Aorta (tissue), 5 donors: ENCODE results near the gene NDUFS5. TPM values are rescaled to one million over a fixed set of nuclear protein-coding genes. Genes with fewer than 3 reads are reported as not detected.
"Not testable (repeated sequence)": the region's sequence is repeated elsewhere in the genome, so short reads cannot be mapped to it uniquely, and the experiment has no call there.

Source experiments
- ATAC-seq: fragments of 200-7000 bp; cut with Tn5 transposase; one replicate; pipeline ENCODE4 v1.9.1; 2022; ENCODE audit warnings: moderate library complexity; ENCODE audit not compliant: low FRiP score
- DNase-seq, 2 donors: peaks; one replicate each; pipeline ENCODE4 v3.0.0-alpha.2; 2020
- H3K27ac ChIP-seq, 2 donors: one replicate each; pipeline ENCODE4 v1.5.1; 2013; ENCODE audit warnings: low read length in 2 of 2, mild to moderate bottlenecking in 2 of 2, moderate library complexity in 2 of 2, control low read depth in 1 of 2, inconsistent platforms in 1 of 2, low read depth in 1 of 2
- H3K27me3 ChIP-seq, 2 donors: one replicate each; pipeline ENCODE4 v1.6.1; 2013; ENCODE audit warnings: control low read depth in 1 of 2, low read length in 1 of 2, mild to moderate bottlenecking in 1 of 2, moderate library complexity in 1 of 2; ENCODE audit not compliant: insufficient read depth in 2 of 2, control insufficient read depth in 1 of 2
- H3K36me3 ChIP-seq, 2 donors: one replicate each; pipeline ENCODE4 v1.6.1; 2013; ENCODE audit warnings: control low read depth in 1 of 2, low read length in 1 of 2, mild to moderate bottlenecking in 1 of 2; ENCODE audit not compliant: insufficient read depth in 2 of 2, control insufficient read depth in 1 of 2
- H3K4me1 ChIP-seq, 2 donors: one replicate each; pipeline ENCODE4 v1.6.1; 2013; ENCODE audit warnings: low read length in 2 of 2, control low read depth in 1 of 2, mild to moderate bottlenecking in 1 of 2, moderate library complexity in 1 of 2; ENCODE audit not compliant: insufficient read depth in 2 of 2, control insufficient read depth in 1 of 2
- H3K4me3 ChIP-seq, 2 donors: one replicate each; pipeline ENCODE4 v1.5.1; 2013; ENCODE audit warnings: low read length in 2 of 2, control low read depth in 1 of 2, mild to moderate bottlenecking in 1 of 2
- H3K9me3 ChIP-seq: one replicate; pipeline ENCODE4 v1.6.1; 2013; ENCODE audit warnings: mild to moderate bottlenecking, low read length; ENCODE audit not compliant: control insufficient read depth
- WGBS, 2 donors: extraction: QIAGEN DNeasy Blood & Tissue Kit; methylation state at CpG; one replicate each; pipeline ENCODE4 v1.1.7; 2013; 5-methylcytosine and 5-hydroxymethylcytosine counted together
- intact Hi-C, 2 donors: fragments of 100-400 bp; cut with DNase I; formaldehyde crosslinking; loops; one replicate each; pipeline versions ENCODE4 v1.14.2 to v1.15.0; 2022
- polyA plus RNA-seq, 2 donors: library from polyadenylated mRNA; stranded (reverse); fragments of 200-250 nt; gene quantifications; one replicate each; pipeline ENCODE4 v1.2.3, GENCODE V29; 2013
- total RNA-seq, 2 donors: library from RNA; stranded (reverse); fragmentation: NEBNext Ultra II Directional; extraction: Animal tissue kit (Norgen Biotek cat#: 25700); gene quantifications; one replicate each; pipeline ENCODE4 v1.2.1, GENCODE V29; 2021
- donor health status: healthy with polysubstance abuse.
- donor health status: Bipolar disorder and iron deficiency.
- donor health status: DM: no; HTN: no; CAD: no.
- donor health status: DM: no; HTN: no; CAD: no.
- donor health status: DM: yes; HTN: yes; CAD: no.

The NDUFS5 gene
- total and polyA plus RNA-seq, 4 donors, result 114 to 574 (median 323) TPM

DNA sequence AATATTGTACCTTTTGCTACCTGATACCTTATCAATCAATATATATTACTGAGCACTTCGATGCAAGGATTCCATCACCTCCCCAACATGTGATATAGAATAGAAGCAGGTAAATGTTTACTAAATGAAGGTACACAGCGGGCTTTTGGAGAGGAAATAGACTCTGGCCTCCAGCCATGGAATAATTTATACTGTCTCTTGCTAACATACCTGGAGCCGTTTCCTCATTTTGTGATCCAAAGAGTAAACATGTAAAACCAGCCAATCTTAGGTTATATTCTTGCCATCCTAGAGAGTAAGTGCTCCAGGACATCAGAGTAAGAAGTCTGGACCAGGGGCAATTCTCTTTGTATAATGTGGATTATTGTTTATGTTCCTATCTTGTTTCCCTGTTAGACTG is 39.4 kb downstream of the NDUFS5 start:
- ATAC-seq, result no peak
- 80 to 82% methylated on average over 3 of the region's 3 CpGs for WGBS, 2 donors
- H3K36me3 ChIP-seq, result no peaks in the 10 kb centered on the region
- DNase-seq, result no peak
- no peaks in the 10 kb centered on the region for H3K9me3 ChIP-seq
- H3K4me3 ChIP-seq, result no peak overlapping the region
- H3K4me1 ChIP-seq, result no peaks in the 10 kb centered on the region
- no peak overlapping the region for H3K27ac ChIP-seq
- no peaks in the 10 kb centered on the region for H3K27me3 ChIP-seq
- intact Hi-C loops, result no loop called here

DNA sequence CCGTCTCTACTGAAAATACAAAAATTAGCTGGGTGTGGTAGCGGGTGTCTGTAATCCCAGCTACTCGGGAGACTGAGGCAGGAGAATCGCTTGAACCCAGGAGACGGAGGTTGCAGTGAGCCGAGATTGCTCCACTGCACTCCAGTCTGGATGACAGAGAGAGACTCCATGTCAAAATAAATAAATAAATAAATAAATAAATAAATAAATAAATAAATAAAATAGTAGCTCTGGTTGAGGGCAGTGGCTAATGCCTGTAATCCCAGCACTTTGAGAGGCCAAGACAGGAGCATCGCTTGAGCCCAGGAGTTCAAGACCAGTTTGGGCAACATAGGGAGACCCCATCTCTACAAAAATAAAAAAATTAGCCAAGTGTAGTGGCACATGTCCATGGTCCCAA is 42.1 kb downstream of the NDUFS5 start:
- H3K27me3 ChIP-seq, H3K27ac ChIP-seq, H3K36me3 ChIP-seq, H3K9me3 ChIP-seq, H3K4me3 ChIP-seq, H3K4me1 ChIP-seq, DNase-seq, ATAC-seq, intact Hi-C loops: not testable (repeated sequence)
- 96% methylated on average over 7 of the region's 7 CpGs for WGBS, 2 donors

- H3K4me3 ChIP-seq, H3K36me3 ChIP-seq, H3K27me3 ChIP-seq, DNase-seq, ATAC-seq, H3K4me1 ChIP-seq, H3K27ac ChIP-seq, intact Hi-C loops, H3K9me3 ChIP-seq: not testable (repeated sequence)
Measured at GRCh38 chr1:39071557-39071956, 45.4 kb downstream of the NDUFS5 start.

DNA sequence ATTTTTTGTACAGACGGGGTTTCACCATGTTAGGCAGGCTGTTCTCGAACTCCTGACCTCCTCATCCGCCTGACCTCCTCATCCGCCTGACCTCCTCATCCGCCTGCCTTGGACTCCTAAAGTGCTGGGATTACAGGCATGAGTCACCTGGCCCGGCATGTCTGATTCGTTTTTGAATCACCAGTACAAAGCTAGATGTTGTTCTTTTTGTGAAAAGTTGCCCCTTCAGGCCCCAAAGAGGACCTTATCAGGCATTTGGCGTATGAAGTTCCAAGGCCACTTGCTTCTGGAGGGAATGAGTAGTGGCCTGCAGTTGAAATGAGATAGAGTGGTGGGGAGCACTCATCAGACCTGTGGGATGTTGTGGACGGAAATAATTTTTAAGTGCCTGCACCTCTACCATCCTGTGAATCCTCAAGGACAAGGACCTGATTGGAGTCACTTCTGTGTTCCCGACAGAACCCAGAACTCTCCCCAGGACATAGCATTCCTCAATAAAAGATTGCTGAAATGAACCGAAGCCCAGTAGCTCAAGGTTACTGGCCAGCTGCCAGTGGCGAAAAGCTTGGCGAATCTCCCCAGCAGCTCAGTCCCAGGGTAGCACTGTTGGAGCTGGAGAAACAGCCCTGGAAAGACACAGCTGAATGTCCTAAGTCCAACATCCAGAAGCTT is 50.1 kb downstream of the NDUFS5 start:
- H3K4me3 ChIP-seq, result no peak overlapping the region
- intact Hi-C loops, result no loop called here
- whole genome bisulfite sequencing, 2 donors, result 55 to 56% methylated on average over 13 of the region's 13 CpGs
- no peaks in the 10 kb centered on the region for H3K9me3 ChIP-seq
- no peak overlapping the region for H3K27ac ChIP-seq
- peak; percentile 73 to 86 for DNase-seq
- H3K4me1 ChIP-seq, result no peaks in the 10 kb centered on the region
- no peaks in the 10 kb centered on the region for H3K36me3 ChIP-seq
- peak; percentile 84 for ATAC-seq
- H3K27me3 ChIP-seq, result no peaks in the 10 kb centered on the region

GRCh38 chr1:39076799-39077148 is 50.6 kb downstream of the NDUFS5 start:
- Histone ChIP-seq H3K9me3 (no peaks in the 10 kb centered on the region), H3K4me1 (no peaks in the 10 kb centered on the region), H3K27ac (no peak overlapping the region), H3K36me3 (no peaks in the 10 kb centered on the region), H3K27me3 (no peaks in the 10 kb centered on the region), H3K4me3 (no peak overlapping the region)
- intact Hi-C loops, result no loop called here
- no peak for ATAC-seq
- peak in 1 of 2 donors; percentile 66 for DNase-seq
- WGBS, 2 donors, result 79 to 94% methylated on average over 2 of the region's 2 CpGs

GRCh38 chr1:39080269-39080826 is 54.2 kb downstream of the NDUFS5 start:
- ATAC-seq, result no peak
- no peak overlapping the region for H3K27ac ChIP-seq
- 81 to 83% methylated on average over 12 of the region's 12 CpGs for WGBS, 2 donors
- peak in 1 of 2 donors; percentile 13 for DNase-seq
- no peaks in the 10 kb centered on the region for H3K36me3 ChIP-seq
- intact Hi-C loops, result no loop called here
- H3K27me3 ChIP-seq, result no peaks in the 10 kb centered on the region
- no peaks in the 10 kb centered on the region for H3K4me1 ChIP-seq
- H3K4me3 ChIP-seq, result no peak overlapping the region
- H3K9me3 ChIP-seq, result no peaks in the 10 kb centered on the region

DNA sequence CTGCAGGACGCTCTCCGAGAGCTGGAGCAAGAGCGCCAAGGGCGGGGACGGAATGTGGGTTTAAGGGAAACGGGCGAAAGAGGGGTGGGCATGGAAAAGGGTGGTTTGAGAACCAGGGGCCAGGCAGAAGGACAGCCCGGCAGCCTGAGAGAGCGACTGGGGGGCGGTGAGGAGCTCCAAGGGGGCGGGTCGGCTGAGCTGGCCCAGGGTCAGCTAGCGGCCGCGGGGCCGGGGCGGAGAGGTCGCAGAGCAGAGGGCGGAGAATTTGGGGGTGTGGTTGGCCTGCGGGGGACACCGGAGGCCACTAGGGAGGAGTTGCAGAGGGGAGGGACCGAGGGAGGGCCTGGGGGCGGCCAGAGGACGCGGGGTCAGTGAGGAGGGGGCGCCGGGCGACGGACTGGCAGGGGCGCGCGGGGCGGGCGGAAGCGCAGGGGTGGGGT is 54.7 kb downstream of the NDUFS5 start:
- Histone ChIP-seq H3K9me3 (no peaks in the 10 kb centered on the region), H3K4me3 (peak overlapping the region; percentile 60 to 87), H3K27ac (no peak overlapping the region), H3K27me3 (no peaks in the 10 kb centered on the region), H3K4me1 (no peaks in the 10 kb centered on the region), H3K36me3 (no peaks in the 10 kb centered on the region)
- ATAC-seq (no peak), DNase-seq (peak in 1 of 2 donors; percentile 76)
- 9 to 16% methylated on average over 18 to 35 of the region's 35 CpGs for WGBS, 2 donors
- intact Hi-C loops, result no loop called here

DNA sequence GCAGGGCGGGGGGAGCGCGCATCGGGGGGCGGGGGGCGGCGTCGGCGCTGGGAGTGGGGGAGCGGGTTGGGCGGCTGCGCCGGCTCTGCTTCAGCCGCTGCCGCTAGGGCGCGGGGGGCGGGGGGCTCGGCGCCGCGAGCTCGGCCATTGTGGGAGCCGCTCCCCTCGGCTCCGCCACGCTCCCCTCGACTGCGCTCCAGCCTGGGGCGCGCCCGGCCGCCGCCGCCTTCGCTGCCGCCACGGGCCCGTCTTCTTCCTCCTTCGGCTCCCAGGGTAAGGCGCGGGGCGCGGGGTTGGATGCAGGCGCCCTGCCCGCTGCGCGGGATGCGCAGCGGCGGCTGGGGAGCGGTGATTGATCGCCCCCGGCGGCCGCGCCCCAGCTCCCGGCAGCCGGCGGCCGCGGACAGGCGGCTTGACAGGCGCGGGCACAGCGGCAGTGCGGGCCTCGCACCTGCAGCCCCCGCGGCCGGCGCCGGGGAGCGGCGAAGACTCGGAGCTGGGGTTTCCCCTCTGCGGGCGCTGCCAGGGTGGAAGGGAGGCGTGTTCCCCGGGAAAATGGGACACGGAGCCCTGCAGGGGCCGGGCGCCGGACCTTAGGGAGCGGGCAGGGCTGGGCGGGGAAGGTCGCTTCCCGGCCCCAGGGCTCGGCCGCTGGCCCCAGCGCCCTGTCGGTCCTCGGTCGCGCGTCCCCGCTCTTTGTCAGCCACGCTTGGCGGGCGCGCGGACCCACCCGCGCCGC is 55.3 kb downstream of the NDUFS5 start:
- 0 to 1% methylated on average over 44 to 105 of the region's 105 CpGs for WGBS, 2 donors
- ATAC-seq (no peak), DNase-seq (peak; percentile 60 to 79)
- Histone ChIP-seq H3K4me3 (peak overlapping the region; percentile 60 to 87), H3K27ac (no peak overlapping the region), H3K27me3 (no peaks in the 10 kb centered on the region), H3K36me3 (no peaks in the 10 kb centered on the region), H3K9me3 (no peaks in the 10 kb centered on the region), H3K4me1 (no peaks in the 10 kb centered on the region)
- intact Hi-C loops, result no loop called here
